ENCODE results near the gene NEO1.

Gene NEO1

DNA sequence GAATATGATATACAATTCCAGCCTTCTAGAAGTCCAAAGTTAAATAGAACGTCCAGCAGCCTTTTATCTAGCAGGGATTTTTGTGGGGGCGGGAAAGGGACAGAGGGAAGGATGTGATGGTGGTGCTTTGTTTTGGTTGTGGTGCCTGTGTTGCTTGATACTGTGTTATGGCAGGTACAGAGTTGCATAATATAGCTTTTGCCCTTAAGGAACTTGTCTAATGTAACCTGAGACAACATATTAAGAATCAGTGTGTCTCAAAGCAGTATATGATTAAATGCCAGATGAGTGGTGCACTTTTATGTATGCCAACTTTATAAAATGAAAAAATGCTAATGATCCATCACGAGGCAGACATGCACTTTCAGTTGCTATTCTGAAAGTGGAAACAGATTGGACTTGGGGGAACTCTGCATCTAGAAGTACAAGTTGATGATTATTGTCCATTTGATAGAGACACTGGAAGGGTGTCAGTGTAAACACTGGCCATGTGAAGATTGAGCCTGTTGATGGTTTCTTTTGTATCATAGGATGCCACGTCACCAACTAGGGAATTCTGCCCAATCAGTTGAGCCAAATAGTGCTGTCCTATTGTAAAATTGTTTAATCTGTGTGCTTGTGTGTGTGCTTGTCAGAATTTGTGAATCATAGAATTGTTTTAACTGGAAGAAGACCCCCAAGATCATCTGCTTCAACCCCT, 23.0 kb downstream of the NEO1 start:
- Histone ChIP-seq H2AFZ (ENCODE audit: low read length) (no peak overlapping the region), H3K4me3 (ENCODE audit: low read length) (no peak overlapping the region), H3K36me3 (replicated peaks; ENCODE audit: insufficient read depth, low read length) (no peaks in the 10 kb centered on the region), H4K20me1 (ENCODE audit: insufficient read depth, low read length) (no peaks in the 10 kb centered on the region), H3K4me2 (ENCODE audit: low read depth, low read length) (peak overlapping the region; percentile 21; the same call in 1 of the 2 replicates), H3F3A (ENCODE audit: insufficient read depth, low read length) (no peaks in the 10 kb centered on the region), H3K79me2 (ENCODE audit: low read length) (peaks cover 16% of the 10 kb centered on the region), H3K27me3 (replicated peaks; ENCODE audit: insufficient read depth, low read length) (no peaks in the 10 kb centered on the region), H3K9me3 (replicated peaks; ENCODE audit: insufficient read depth, low read length) (no peaks in the 10 kb centered on the region), H3K4me1 (ENCODE audit: low read length) (peaks cover 11% of the 10 kb centered on the region), H3K27ac (ENCODE audit: low read length) (no peak overlapping the region), H3K9me2 (replicated peaks; ENCODE audit: insufficient read depth, low read length) (no peaks in the 10 kb centered on the region), H3K9ac (ENCODE audit: low read length) (no peak overlapping the region)
- no peak for DNase-seq
- TF ChIP-seq EZH2 (optimal IDR thresholded peaks at IDR 0.05; ENCODE audit: low read depth, low read length): no peak
- TF ChIP-seq, protein P1, sequence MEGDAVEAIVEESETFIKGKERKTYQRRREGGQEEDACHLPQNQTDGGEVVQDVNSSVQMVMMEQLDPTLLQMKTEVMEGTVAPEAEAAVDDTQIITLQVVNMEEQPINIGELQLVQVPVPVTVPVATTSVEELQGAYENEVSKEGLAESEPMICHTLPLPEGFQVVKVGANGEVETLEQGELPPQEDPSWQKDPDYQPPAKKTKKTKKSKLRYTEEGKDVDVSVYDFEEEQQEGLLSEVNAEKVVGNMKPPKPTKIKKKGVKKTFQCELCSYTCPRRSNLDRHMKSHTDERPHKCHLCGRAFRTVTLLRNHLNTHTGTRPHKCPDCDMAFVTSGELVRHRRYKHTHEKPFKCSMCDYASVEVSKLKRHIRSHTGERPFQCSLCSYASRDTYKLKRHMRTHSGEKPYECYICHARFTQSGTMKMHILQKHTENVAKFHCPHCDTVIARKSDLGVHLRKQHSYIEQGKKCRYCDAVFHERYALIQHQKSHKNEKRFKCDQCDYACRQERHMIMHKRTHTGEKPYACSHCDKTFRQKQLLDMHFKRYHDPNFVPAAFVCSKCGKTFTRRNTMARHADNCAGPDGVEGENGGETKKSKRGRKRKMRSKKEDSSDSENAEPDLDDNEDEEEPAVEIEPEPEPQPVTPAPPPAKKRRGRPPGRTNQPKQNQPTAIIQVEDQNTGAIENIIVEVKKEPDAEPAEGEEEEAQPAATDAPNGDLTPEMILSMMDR (IDR thresholded peaks at IDR 0.05; ENCODE audit: low read length): no peak
- no peak for TF ChIP-seq EZH2phosphoT487 (IDR thresholded peaks at IDR 0.05; ENCODE audit: low read length)

DNA sequence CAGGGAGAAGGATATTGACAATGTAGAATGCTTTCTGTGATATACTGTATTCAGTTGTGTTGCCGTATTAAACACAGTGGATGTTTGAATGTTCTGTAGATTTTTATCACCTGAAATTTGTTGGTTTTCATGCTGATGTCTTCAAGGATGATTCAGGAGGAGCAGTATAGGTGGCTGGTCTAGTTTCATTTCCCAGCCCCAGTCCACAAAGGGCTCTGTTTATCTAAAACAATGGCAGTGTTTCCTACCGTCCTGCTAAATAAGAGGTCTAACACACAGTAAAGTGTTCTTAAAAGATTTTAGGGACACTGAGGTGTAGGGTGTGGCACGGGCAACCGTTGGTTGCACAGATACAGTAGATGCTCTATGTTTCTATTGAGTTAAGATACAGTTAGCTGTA, 26.0 kb downstream of the NEO1 start:
- H3K27me3 ChIP-seq (replicated peaks; ENCODE audit: insufficient read depth, low read length): no peaks in the 10 kb centered on the region
- no peak overlapping the region for H3K4me3 ChIP-seq (ENCODE audit: low read length)
- no peak overlapping the region for H3K4me2 ChIP-seq (ENCODE audit: low read depth, low read length)
- TF ChIP-seq EZH2phosphoT487 (IDR thresholded peaks at IDR 0.05; ENCODE audit: low read length) (no peak), EZH2 (optimal IDR thresholded peaks at IDR 0.05; ENCODE audit: low read depth, low read length) (no peak)
- TF ChIP-seq, protein P1 (IDR thresholded peaks at IDR 0.05; ENCODE audit: low read length): no peak
- H3K79me2 ChIP-seq (ENCODE audit: low read length): peaks cover 13% of the 10 kb centered on the region
- H4K20me1 ChIP-seq (ENCODE audit: insufficient read depth, low read length): no peaks in the 10 kb centered on the region
- no peak overlapping the region for H3K9ac ChIP-seq (ENCODE audit: low read length)
- peaks cover 11% of the 10 kb centered on the region for H3K4me1 ChIP-seq (ENCODE audit: low read length)
- H3K9me2 ChIP-seq (replicated peaks; ENCODE audit: insufficient read depth, low read length): no peaks in the 10 kb centered on the region
- H2AFZ ChIP-seq (ENCODE audit: low read length): no peak overlapping the region
- no peaks in the 10 kb centered on the region for H3K9me3 ChIP-seq (replicated peaks; ENCODE audit: insufficient read depth, low read length)
- H3F3A ChIP-seq (ENCODE audit: insufficient read depth, low read length): no peaks in the 10 kb centered on the region
- H3K27ac ChIP-seq (ENCODE audit: low read length): no peak overlapping the region
- H3K36me3 ChIP-seq (replicated peaks; ENCODE audit: insufficient read depth, low read length): no peaks in the 10 kb centered on the region
- no peak for DNase-seq

GRCh38 chr15:73078722-73079121, 26.5 kb downstream of the NEO1 start:
- Histone ChIP-seq H2AFZ (ENCODE audit: low read length) (no peak overlapping the region), H3K4me1 (ENCODE audit: low read length) (peaks cover 11% of the 10 kb centered on the region), H3F3A (ENCODE audit: insufficient read depth, low read length) (no peaks in the 10 kb centered on the region), H3K27me3 (replicated peaks; ENCODE audit: insufficient read depth, low read length) (no peaks in the 10 kb centered on the region), H3K9me3 (replicated peaks; ENCODE audit: insufficient read depth, low read length) (no peaks in the 10 kb centered on the region), H3K79me2 (ENCODE audit: low read length) (peaks cover 13% of the 10 kb centered on the region), H3K27ac (ENCODE audit: low read length) (no peak overlapping the region), H3K9me2 (replicated peaks; ENCODE audit: insufficient read depth, low read length) (no peaks in the 10 kb centered on the region), H4K20me1 (ENCODE audit: insufficient read depth, low read length) (no peaks in the 10 kb centered on the region), H3K36me3 (replicated peaks; ENCODE audit: insufficient read depth, low read length) (no peaks in the 10 kb centered on the region), H3K9ac (ENCODE audit: low read length) (no peak overlapping the region), H3K4me2 (ENCODE audit: low read depth, low read length) (no peak overlapping the region), H3K4me3 (ENCODE audit: low read length) (no peak overlapping the region)
- DNase-seq: no peak
- TF ChIP-seq, protein P1 (IDR thresholded peaks at IDR 0.05; ENCODE audit: low read length): no peak
- TF ChIP-seq EZH2phosphoT487 (IDR thresholded peaks at IDR 0.05; ENCODE audit: low read length) (no peak), EZH2 (optimal IDR thresholded peaks at IDR 0.05; ENCODE audit: low read depth, low read length) (no peak)
